Endothelial cell of umbilical vein (primary cell): Measurements from ENCODE around the gene CMIP.

Experiments used
- POLR2A ChIP-seq: IDR thresholded peaks from 2 replicates; pipeline ENCODE4 v1.6.1; 2012; ENCODE audit warnings: low read depth, mild to moderate bottlenecking, control low read depth, low read length
- POLR2AphosphoS5 ChIP-seq: IDR thresholded peaks from 2 replicates; pipeline ENCODE4 v1.6.1; 2012; ENCODE audit warnings: low read depth, mild to moderate bottlenecking, control low read depth, low read length, moderate library complexity; ENCODE audit not compliant: insufficient read depth
- TF ChIP-seq, protein P1 (sequence below), 2 donors: IDR thresholded peaks; 1 replicate in 1 of 2; 2 replicates in 1 of 2; pipeline ENCODE4 v1.5.1; 2011; ENCODE audit warnings: low read length in 2 of 2, mild to moderate bottlenecking in 2 of 2, moderate library complexity in 2 of 2, control low read depth in 1 of 2, inconsistent platforms in 1 of 2, low read depth in 1 of 2; ENCODE audit not compliant: insufficient read depth in 1 of 2; ENCODE audit errors: extremely low read depth in 1 of 2

DNA sequence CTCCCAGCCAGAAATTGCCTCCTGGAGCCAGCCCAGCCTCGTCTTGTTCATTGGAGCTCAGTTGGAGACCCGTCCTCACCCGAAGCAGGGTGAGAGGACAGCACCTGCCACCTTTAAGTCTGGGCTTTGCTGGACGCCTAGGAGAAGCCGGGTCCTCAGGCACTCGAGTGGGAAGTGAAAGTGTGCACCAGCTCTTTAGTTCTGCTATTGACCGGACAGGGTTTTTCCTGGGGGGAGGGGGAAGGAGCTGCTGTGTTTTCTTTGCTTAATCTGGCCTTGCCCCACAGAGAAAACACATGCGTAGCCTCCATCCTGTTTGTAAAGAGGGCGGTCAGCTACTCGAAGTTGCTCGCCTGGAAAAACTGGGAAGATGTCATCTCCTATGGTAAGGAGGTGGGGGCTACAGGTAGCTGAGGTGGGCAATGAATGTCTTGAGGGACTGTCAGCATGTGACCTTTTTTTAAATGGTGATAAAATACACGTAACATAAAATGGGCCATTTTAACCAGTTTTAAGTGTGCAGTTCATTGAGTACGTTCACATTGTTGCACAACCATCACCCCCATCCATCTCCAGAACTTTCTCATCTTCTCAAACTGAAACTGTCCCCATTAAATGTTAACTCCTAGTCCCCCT, 34.4 kb downstream of the CMIP start:
- TF ChIP-seq, protein P1, sequence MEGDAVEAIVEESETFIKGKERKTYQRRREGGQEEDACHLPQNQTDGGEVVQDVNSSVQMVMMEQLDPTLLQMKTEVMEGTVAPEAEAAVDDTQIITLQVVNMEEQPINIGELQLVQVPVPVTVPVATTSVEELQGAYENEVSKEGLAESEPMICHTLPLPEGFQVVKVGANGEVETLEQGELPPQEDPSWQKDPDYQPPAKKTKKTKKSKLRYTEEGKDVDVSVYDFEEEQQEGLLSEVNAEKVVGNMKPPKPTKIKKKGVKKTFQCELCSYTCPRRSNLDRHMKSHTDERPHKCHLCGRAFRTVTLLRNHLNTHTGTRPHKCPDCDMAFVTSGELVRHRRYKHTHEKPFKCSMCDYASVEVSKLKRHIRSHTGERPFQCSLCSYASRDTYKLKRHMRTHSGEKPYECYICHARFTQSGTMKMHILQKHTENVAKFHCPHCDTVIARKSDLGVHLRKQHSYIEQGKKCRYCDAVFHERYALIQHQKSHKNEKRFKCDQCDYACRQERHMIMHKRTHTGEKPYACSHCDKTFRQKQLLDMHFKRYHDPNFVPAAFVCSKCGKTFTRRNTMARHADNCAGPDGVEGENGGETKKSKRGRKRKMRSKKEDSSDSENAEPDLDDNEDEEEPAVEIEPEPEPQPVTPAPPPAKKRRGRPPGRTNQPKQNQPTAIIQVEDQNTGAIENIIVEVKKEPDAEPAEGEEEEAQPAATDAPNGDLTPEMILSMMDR (IDR thresholded peaks at IDR 0.05; ENCODE audit: extremely low read depth in 1 of 2, insufficient read depth in 1 of 2, low read depth in 1 of 2, low read length in 2 of 2): no peak
- TF ChIP-seq POLR2A (no peak), POLR2AphosphoS5 (peak; percentile 45)
